DMS79 (cell line): ENCODE measurements around the gene COL4A2.
"Not testable (repeated sequence)": the region's sequence is repeated elsewhere in the genome, so short reads cannot be mapped to it uniquely, and the experiment has no call there.

Experiments
- DNase-seq: peaks from one replicate; lab custom pipeline; 2025; lab: John Stamatoyannopoulos, UW

Gene COL4A2

GRCh38 chr13:110518571-110518970 lies 211.5 kb downstream of the COL4A2 start:
- no peak for DNase-seq

GRCh38 chr13:110519046-110519445 lies 212.0 kb downstream of the COL4A2 start:
- no peak for DNase-seq

- DNase-seq: no peak
Measured at GRCh38 chr13:110519506-110519905, 212.4 kb downstream of the COL4A2 start.

GRCh38 chr13:110520431-110521295 lies 213.6 kb downstream of the COL4A2 start:
- DNase-seq: peak; percentile 93

DNA sequence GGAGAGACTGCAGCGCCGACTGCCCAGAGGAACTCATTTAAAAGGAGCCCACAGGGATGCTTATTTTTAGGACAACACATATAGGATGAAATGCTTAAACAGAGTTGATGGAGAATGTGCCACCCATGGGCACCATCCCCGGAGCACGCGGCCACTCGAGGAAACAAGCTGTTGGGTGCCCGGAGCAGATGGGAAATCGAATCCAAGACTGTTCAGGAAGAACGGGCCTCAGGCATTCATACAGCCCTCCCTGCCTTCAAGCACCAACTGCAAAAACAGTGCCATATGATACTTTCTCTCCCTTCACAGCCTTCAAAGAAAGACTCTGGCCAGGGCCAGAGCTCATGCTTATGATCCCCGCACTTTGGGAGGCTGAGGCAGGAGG lies 214.2 kb downstream of the COL4A2 start:
- DNase-seq: peak; percentile 77

DNA sequence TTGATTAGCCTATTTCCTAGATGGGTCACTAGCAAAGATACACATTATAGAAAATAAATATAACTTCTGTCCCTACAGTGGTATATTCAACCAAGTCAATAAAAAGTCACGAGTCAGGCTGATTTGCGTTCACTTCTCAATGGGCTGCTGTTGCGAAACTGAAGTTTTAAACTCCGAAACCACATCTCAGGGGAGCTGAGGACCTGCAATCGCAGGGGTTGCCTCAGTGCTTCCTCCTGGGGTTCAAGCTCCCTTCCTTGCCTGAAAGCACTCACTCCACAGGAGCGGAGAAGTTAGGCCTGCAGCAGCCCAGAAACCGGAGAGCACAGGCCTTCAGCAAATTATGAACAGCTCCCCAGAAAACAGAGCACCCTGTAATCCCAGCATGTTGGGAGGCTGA lies 214.9 kb downstream of the COL4A2 start:
- DNase-seq: no peak

DNA sequence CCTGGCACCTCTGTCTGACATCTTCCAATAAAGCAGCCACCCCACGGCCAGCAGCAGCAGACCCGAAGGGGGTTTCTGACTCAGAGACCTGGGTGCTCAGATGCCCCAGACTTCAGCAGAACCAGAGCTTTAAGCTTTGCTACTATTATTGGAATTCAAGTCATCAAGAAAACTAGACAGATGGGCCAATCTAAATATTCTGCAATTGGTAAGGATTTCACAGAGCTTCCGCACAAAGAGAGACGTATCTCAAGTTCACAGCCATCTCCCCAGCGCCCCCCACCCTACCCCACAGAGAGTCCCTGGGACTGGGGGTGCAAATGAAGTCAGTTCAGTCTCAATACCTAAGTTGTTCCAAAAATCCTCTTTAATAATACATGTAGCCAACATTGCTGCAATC lies 215.6 kb downstream of the COL4A2 start:
- DNase-seq: no peak

GRCh38 chr13:110523180-110523579 lies 216.1 kb downstream of the COL4A2 start:
- no peak for DNase-seq

DNA sequence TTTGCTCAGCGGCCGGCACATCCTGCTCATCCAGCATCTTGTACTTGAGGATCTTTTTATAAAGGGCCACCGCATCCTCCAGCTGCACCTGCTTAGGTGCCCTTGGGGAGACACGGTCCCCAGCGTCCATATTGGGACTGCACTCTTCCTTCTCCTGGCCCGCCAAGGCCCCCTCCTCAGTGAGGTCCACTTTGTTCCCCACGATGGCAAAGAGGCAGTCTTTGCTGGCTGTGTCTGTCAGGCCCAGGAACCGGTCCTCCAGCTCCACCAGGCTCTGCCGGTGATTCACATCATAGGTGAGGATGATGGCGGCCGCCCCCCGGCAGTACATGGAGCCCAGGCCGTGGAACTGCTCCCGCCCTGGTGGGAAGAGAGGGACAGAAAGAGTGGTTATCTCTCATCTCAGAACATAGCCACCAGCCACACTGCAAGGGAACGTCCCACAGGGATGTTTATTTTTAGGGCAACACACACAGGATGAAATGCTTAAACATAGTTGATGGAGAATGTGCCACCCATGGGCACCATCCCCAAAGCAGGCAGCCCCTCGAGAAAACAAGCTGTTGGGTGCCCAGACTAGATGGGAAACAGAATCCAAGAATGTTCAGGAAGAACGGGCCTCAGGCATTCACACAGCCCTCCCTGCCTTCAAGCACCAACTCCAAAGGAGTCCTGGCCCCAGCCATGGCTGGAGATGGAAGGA lies 216.9 kb downstream of the COL4A2 start:
- DNase-seq: no peak

DNA sequence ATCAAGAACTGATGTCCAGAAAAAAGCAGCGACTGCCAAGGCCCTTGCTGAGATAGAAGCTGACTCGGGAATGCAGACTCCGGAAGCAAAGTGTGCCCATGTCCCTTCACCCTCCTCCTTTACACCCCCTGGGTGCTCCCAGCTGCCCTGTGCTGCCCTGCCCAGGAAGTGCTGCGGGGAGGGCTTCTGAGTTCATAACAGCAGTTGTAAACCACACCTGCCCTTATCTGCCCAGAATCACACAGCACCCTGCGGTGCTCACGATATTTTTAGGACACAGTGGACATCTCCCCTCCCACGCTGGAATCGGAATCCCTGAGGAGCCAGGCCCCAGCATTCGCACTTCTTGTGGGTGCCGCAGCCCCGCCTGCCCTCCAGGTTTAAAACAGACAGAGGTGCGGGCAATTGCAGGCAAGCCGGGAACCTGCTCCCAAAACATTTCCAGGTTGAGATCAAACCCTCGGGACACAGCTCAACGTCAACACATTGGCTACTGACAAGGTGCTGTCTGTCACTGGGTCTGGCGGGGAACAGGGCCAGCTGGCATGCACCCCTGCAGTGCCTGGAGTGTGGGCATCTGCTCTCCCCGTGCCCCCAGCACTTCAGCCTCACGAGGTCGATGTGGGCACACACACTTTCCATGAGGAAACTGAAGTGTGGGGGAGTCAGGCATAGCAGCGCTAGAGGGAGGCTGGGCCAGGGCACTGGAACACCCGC lies 217.6 kb downstream of the COL4A2 start:
- peak; percentile 79 for DNase-seq

GRCh38 chr13:110525328-110526319 lies 218.5 kb downstream of the COL4A2 start:
- DNase-seq: peak; percentile 100

- no peak for DNase-seq
Measured at GRCh38 chr13:110528371-110528770, 221.3 kb downstream of the COL4A2 start.

GRCh38 chr13:110528911-110529310 lies 221.8 kb downstream of the COL4A2 start:
- no peak for DNase-seq

- no peak for DNase-seq
Measured at GRCh38 chr13:110529522-110530311, 222.6 kb downstream of the COL4A2 start.

DNA sequence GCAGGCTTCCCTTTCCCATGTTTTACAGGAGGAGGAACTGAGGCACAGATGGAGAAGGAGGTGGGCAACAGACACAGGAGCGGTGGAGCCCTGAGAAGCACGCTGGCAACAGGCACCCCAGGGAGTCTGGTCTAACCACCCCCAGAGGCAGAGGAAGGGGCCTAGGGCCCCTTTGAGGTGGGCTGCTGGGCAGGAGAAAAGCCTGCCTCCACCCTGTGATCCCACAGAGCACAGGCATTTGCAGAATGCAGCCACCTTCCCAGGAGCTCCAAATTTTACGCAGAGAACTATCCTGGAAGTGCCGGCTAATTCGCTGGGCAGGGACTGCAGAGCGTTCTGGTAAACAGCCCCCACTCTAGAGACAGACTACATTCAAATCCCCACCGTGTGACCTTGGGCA lies 224.0 kb downstream of the COL4A2 start:
- DNase-seq: no peak

GRCh38 chr13:110531671-110532083 lies 224.6 kb downstream of the COL4A2 start:
- peak; percentile 92 for DNase-seq

- not testable (repeated sequence) for DNase-seq
Measured at GRCh38 chr13:110532258-110532657, 225.2 kb downstream of the COL4A2 start.

DNA sequence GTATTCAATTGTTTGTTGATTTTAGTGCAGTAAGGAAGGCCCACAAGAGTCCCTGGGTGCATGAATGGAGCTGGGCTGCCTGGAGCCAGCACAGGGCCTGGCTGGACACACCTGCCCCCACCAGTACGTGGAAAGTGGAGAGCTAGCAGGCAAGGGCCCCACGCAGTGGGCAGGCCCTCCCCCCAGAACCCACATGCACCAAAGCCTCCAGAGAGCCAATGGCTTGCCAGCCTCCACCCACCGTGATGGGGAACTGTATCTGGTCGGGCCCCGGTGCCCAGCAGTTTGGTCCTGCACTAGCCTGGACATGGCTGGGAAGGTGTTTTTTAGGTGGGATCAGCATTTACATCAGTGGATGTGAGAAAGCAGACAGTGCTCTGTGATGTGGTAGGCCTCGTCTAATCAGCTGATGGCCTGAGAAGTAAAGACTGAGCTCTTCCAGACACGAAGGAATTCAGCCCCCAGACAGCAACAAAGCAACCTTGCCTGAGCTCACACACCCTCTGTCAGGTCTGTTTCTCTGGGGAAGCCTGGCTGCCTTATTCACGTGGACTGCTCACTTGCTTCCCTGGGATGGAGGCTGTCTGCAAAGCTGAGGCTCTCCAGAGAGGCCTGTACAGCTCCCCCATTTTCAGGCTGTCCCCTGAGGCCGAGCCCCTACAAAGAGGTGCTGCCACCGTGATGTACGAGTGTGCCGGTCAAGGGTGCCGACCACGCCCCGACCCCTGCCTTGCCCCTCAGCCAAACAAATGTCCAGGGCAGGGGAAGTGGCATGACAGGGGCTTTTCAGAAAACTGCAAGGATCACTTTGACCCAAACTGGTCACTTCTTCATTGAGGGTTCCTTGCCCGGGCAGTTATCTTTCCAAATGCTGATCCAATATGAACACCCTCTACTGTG lies 226.9 kb downstream of the COL4A2 start:
- no peak for DNase-seq

- no peak for DNase-seq
Measured at GRCh38 chr13:110535526-110535925, 228.4 kb downstream of the COL4A2 start.
